ENCODE measurements around the gene ABCC1. TPM values are rescaled to one million over a fixed set of nuclear protein-coding genes. Genes with fewer than 3 reads are reported as not detected.
A peak's percentile ranks its signal among the peaks of the same experiment; 100 is the strongest.

Gene ABCC1
- polyA plus RNA-seq, 1 of the 3 experiments (the other 2 are of a cell fraction) = 23.7 TPM

- no peak overlapping the region for H3K4me3 ChIP-seq (ENCODE audit: low read depth in 2 of 2, low read length in 1 of 2)
- no peaks in the 10 kb centered on the region for H4K20me1 ChIP-seq (ENCODE audit: insufficient read depth)
- peaks cover 0 to 9% of the 10 kb centered on the region in 2 experiments; a peak in 1 of 4 replicates for H3K4me1 ChIP-seq (ENCODE audit: control insufficient read depth in 1 of 2, insufficient read depth in 2 of 2, low read depth in 1 of 2, low read length in 1 of 2)
- H3K27ac ChIP-seq (ENCODE audit: low read depth in 2 of 2, low read length in 1 of 2) = peak overlapping the region; percentile 34 to 45; a peak in 3 of 4 replicates
- H3K9me3 ChIP-seq = no peaks in the 10 kb centered on the region
- no peaks in the 10 kb centered on the region; the same call in 1 of the 2 replicates for H3K79me2 ChIP-seq (ENCODE audit: insufficient read depth)
- 58% methylated on average over 16 of the region's 19 CpGs for WGBS (ENCODE audit: low lambda C conversion rate)
- H3K27me3 ChIP-seq (ENCODE audit: insufficient read depth) = no peaks in the 10 kb centered on the region
- H3F3A ChIP-seq (replicated peaks; ENCODE audit: insufficient read depth) = peaks cover 9% of the 10 kb centered on the region
- H3K9ac ChIP-seq = 0 out of 2 replicates have a peak overlapping the region, but pooled peaks have one; percentile 15
- H3K9me2 ChIP-seq = no peaks in the 10 kb centered on the region
- CTCF ChIA-PET = no interaction called here
- peak overlapping the region; percentile 26; the same call in 1 of the 2 replicates for H3K4me2 ChIP-seq
- no peak for DNase-seq
- peaks cover 15 to 25% of the 10 kb centered on the region in 2 experiments for H3K36me3 ChIP-seq (replicated peaks in 1 of 2; ENCODE audit: control insufficient read depth in 1 of 2, insufficient read depth in 2 of 2, low read length in 1 of 2)
- H2AFZ ChIP-seq (ENCODE audit: low read depth) = no peak overlapping the region
- POLR2A ChIA-PET = no interaction called here
- TF ChIP-seq SMC3 (IDR thresholded peaks at IDR 0.05; ENCODE audit: low read depth, low read length) (no peak), SIN3A (IDR thresholded peaks at IDR 0.05; ENCODE audit: borderline replicate concordance, low read depth, low read length) (no peak), MEF2A (IDR thresholded peaks at IDR 0.05; ENCODE audit: borderline replicate concordance, low read depth) (peak; percentile 65; the same call in 1 of the 2 replicates), USF2 (IDR thresholded peaks at IDR 0.05; ENCODE audit: borderline replicate concordance, low read depth, low read length) (no peak), RAD21 (IDR thresholded peaks at IDR 0.05; ENCODE audit: low read length) (no peak), EZH2phosphoT487 (IDR thresholded peaks at IDR 0.05; ENCODE audit: borderline replicate concordance, low read depth) (no peak), REST (IDR thresholded peaks at IDR 0.05; ENCODE audit: low read depth, low read length) (no peak), ELF1 (IDR thresholded peaks at IDR 0.05) (peak; percentile 79), FOSL2 (IDR thresholded peaks at IDR 0.05; ENCODE audit: borderline replicate concordance, low read depth) (peak; percentile 16; the same call in 1 of the 2 replicates), RFX5 (IDR thresholded peaks at IDR 0.05; ENCODE audit: low read length) (no peak), USF1 (IDR thresholded peaks at IDR 0.05; ENCODE audit: borderline replicate concordance, low read depth) (no peak), ZBTB33 (IDR thresholded peaks at IDR 0.05; ENCODE audit: borderline replicate concordance, low read depth) (no peak), NFIC (IDR thresholded peaks at IDR 0.05; ENCODE audit: borderline replicate concordance) (peak; percentile 12; the same call in 1 of the 2 replicates), GATA2 (CRISPR knock-in tag; IDR thresholded peaks at IDR 0.05) (no peak), PBX3 (IDR thresholded peaks at IDR 0.05) (no peak), RCOR1 (IDR thresholded peaks at IDR 0.05; ENCODE audit: low read length) (no peak), GABPA (IDR thresholded peaks at IDR 0.05; ENCODE audit: low read depth) (no peak), MAX (IDR thresholded peaks at IDR 0.05; ENCODE audit: low read depth) (0 out of 2 replicates have a peak, but pooled peaks have one; percentile 35), JUND (IDR thresholded peaks at IDR 0.05) (peak; percentile 20; the same call in 1 of the 2 replicates), MXI1 (IDR thresholded peaks at IDR 0.05; ENCODE audit: low read depth, low read length) (no peak), TCF12 (IDR thresholded peaks at IDR 0.05) (peak; percentile 28), TEAD4 (IDR thresholded peaks at IDR 0.05; ENCODE audit: borderline replicate concordance, insufficient read depth) (peak; percentile 88), CHD2 (IDR thresholded peaks at IDR 0.05; ENCODE audit: low read length, partially characterized antibody) (no peak), NRF1 (IDR thresholded peaks at IDR 0.05; ENCODE audit: low read depth, low read length) (no peak)
These were observed 124.8 kb downstream of the ABCC1 start for GRCh38 chr16:16073891-16074881.

Data from SK-N-SH (cell line).